Pulmonary artery endothelial cell (primary cell): Measurements from ENCODE around the gene SLC9A6. TPM values are rescaled to one million over a fixed set of nuclear protein-coding genes. Genes with fewer than 3 reads are reported as not detected.
"Not testable (repeated sequence)": the region's sequence is repeated elsewhere in the genome, so short reads cannot be mapped to it uniquely, and the experiment has no call there.

ENCODE experiments used
- DNase-seq: peaks from one replicate; pipeline ENCODE4 v3.0.0-alpha.2; 2011; ENCODE audit warnings: low read depth, low spot score
- total RNA-seq: library from RNA; depleted of rRNA; stranded (reverse); fragments of >200 nt; gene quantifications from 2 replicates; pipeline ENCODE4 v1.2.3, GENCODE V29; 2014

The SLC9A6 gene
- total RNA-seq, 1 donor from 2014 or later, result 18.3 TPM

- peak; percentile 7 for DNase-seq
Measured at GRCh38 chrX:136063340-136064079, 78.3 kb downstream of the SLC9A6 start.

GRCh38 chrX:136064661-136065043 is 79.4 kb downstream of the SLC9A6 start:
- no peak for DNase-seq

GRCh38 chrX:136065044-136065671 is 79.9 kb downstream of the SLC9A6 start:
- DNase-seq, result peak; percentile 33

- DNase-seq, result no peak
Measured at GRCh38 chrX:136067097-136067496, 81.9 kb downstream of the SLC9A6 start.

GRCh38 chrX:136067966-136068365 is 82.7 kb downstream of the SLC9A6 start:
- no peak for DNase-seq

GRCh38 chrX:136076942-136077341 is 91.7 kb downstream of the SLC9A6 start:
- DNase-seq, result no peak

GRCh38 chrX:136080766-136081165 is 95.5 kb downstream of the SLC9A6 start:
- no peak for DNase-seq

GRCh38 chrX:136086521-136086920 is 101.3 kb downstream of the SLC9A6 start:
- DNase-seq, result no peak

GRCh38 chrX:136091898-136092297 is 106.7 kb downstream of the SLC9A6 start:
- not testable (repeated sequence) for DNase-seq

GRCh38 chrX:136094962-136095361 is 109.7 kb downstream of the SLC9A6 start:
- no peak for DNase-seq

Other genes with a start within 250 kb of the SLC9A6 start
- not detected in 2 replicates for gene CT45A3, start 217.2 kb upstream of the SLC9A6 start, total RNA-seq
- not detected in 2 replicates for gene CT45A5, start 199.9 kb upstream of the SLC9A6 start, total RNA-seq
- gene CT45A6, start 182.6 kb upstream of the SLC9A6 start, total RNA-seq, result not detected in 2 replicates
- not detected in 2 replicates for gene CT45A2, start 165.4 kb upstream of the SLC9A6 start, total RNA-seq
- not detected in 2 replicates for gene CT45A7, start 148.2 kb upstream of the SLC9A6 start, total RNA-seq
- gene CT45A8, start 130.9 kb upstream of the SLC9A6 start, total RNA-seq, result not detected in 2 replicates
- gene CT45A9, start 113.6 kb upstream of the SLC9A6 start, total RNA-seq, result not detected in 2 replicates
- not detected in 2 replicates for gene CT45A10, start 92.0 kb upstream of the SLC9A6 start, total RNA-seq
- gene SAGE1, start 91.7 kb upstream of the SLC9A6 start, total RNA-seq, result not detected in 2 replicates
- 6.3 and 9.2 TPM in 2 replicates for gene MMGT1, start 11.4 kb upstream of the SLC9A6 start, total RNA-seq
- gene FHL1, start 162.1 kb downstream of the SLC9A6 start, total RNA-seq, result 96.0 and 96.7 TPM in 2 replicates